Measurements from ENCODE around the gene ZBTB44.

GRCh38 chr11:130278745-130279144 is 36.0 kb downstream of the ZBTB44 start:
- TF ChIP-seq CTCF (IDR thresholded peaks at IDR 0.05; ENCODE audit: low read length), result no peak
- TF ChIP-seq EZH2 (IDR thresholded peaks at IDR 0.05; ENCODE audit: borderline replicate concordance, low read length), result no peak
